Vagina (tissue), 2 donors: Measurements from ENCODE around the gene ATP6V0D1.
A peak's percentile ranks its signal among the peaks of the same experiment; 100 is the strongest.

Experiments used
- POLR2A ChIP-seq, 2 donors: fragments of 450-650 bp; IDR thresholded peaks; one replicate each; pipeline ENCODE4 v1.6.1; 2017; ENCODE audit warnings: antibody characterized with exemption in 2 of 2, mild to moderate bottlenecking in 2 of 2, moderate library complexity in 2 of 2
- POLR2AphosphoS5 ChIP-seq, 2 donors: sonication (generic); formaldehyde crosslinking; IDR thresholded peaks; one replicate each; pipeline ENCODE4 v1.9.0; 2017; ENCODE audit warnings: antibody characterized with exemption in 2 of 2, mild to moderate bottlenecking in 2 of 2, low read depth in 1 of 2; ENCODE audit not compliant: insufficient read depth in 1 of 2
- TF ChIP-seq, protein P1 (sequence below), 3 experiments: fragments of 450-650 bp in 2 of 3; fragments of 200-600 bp in 1 of 3; sonication (generic) in 1 of 3; IDR thresholded peaks; one replicate each; pipeline ENCODE4 v1.5.1; 2017 to 2019; ENCODE audit warnings: antibody characterized with exemption in 3 of 3, mild to moderate bottlenecking in 2 of 3, moderate library complexity in 2 of 3

DNA sequence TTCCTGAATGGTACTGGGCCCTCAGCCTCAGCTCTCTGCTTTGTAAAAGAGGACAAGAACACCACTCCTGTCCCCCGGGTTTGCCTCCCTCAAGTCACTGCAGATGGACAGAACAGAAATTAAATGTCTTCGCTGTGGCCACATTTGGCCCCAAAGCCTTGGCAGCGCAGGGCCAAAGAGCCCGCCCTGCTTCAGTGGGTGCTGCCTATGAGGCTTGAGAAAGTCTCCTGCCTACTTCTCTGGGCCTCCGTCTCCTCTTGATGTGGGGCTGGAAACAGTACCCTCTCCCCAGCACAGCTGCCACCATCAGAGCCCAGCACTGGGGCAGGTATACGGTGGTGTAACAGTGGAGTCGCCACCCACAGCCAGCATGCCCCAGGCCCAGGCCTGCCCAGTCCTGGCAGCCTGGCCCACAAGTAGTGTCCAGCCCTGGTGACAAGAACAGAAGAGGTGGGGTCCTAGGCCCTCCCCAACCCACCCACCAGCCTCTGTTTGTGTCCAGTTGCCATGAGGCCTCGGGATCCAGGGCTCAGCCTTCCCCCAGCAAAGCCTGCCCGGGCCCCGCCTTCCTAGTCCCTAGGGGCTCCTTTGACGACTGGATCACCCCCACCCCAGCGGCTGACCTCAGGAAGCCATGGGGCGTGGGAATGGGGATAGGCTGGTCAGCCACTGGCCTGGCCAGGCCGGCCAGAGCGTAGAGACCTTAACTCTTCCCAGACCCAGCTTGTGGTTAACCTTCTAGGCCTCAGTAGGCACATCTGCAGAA lies 83.7 kb downstream of the ATP6V0D1 start:
- TF ChIP-seq, protein P1, sequence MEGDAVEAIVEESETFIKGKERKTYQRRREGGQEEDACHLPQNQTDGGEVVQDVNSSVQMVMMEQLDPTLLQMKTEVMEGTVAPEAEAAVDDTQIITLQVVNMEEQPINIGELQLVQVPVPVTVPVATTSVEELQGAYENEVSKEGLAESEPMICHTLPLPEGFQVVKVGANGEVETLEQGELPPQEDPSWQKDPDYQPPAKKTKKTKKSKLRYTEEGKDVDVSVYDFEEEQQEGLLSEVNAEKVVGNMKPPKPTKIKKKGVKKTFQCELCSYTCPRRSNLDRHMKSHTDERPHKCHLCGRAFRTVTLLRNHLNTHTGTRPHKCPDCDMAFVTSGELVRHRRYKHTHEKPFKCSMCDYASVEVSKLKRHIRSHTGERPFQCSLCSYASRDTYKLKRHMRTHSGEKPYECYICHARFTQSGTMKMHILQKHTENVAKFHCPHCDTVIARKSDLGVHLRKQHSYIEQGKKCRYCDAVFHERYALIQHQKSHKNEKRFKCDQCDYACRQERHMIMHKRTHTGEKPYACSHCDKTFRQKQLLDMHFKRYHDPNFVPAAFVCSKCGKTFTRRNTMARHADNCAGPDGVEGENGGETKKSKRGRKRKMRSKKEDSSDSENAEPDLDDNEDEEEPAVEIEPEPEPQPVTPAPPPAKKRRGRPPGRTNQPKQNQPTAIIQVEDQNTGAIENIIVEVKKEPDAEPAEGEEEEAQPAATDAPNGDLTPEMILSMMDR (IDR thresholded peaks at IDR 0.05) = no peak
- TF ChIP-seq POLR2A (IDR thresholded peaks at IDR 0.05) (no peak), POLR2AphosphoS5 (IDR thresholded peaks at IDR 0.05; ENCODE audit: insufficient read depth in 1 of 2, low read depth in 1 of 2) (peak in 1 of 2 donors; percentile 36)
